ENCODE results near the gene OR8B3.

The OR8B3 gene

DNA sequence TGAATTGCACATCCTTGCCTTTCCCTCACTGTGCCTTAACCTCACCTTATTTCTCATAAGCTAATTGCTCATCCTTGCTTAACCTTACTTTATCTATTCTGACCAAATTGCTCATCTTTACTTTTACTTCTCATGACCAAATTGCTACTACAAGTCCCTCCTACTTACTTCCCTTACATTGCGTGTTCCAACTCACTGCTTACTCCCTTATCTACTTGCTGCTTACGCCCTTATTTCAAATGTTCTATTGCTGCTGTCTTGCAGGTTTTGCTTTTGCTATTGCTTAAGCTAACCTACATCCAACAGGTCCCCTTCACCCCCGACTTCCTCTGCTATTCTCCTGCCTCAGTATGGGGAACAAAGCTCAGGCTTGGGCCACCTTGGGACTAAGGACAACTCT lies 22.5 kb downstream of the OR8B3 start:
- no peak for DNase-seq (ENCODE audit: low read depth in 2 of 2)

GRCh38 chr11:124359566-124359965 lies 39.3 kb downstream of the OR8B3 start:
- no peak for DNase-seq (ENCODE audit: low read depth in 2 of 2)

DNA sequence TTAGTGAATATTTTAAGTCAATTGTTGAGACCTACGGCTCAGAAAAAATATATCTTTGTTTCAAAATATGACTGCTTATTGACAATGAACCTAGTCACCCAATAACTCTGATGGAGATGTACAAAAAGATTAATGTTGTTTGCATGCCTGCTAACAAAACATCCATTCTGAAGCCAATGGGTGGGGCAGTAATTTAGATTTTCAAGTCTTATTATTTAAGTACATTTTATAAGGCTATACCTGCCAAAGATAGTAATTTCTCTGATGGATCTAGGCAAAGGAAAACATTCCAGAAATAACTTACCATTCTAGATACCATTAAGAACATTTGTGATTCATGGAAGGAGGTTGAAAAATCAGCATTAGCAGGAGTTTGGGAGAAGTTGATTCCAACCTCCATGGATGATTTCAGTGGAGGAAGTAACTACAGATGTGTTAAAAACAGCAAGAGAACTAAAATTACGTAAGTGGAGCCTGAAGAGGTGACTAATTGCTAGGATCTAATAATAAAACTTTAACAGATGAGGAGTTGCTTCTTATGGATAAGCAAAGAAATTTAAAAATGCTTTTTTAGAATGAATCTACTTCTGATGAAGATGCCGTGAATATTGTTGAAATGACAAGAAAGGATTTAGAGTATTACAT lies 52.4 kb downstream of the OR8B3 start:
- DNase-seq (ENCODE audit: low read depth in 2 of 2) = no peak
